Measurements from ENCODE around the gene DHX34. TPM values are rescaled to one million over a fixed set of nuclear protein-coding genes. Genes with fewer than 3 reads are reported as not detected.
"Not testable (repeated sequence)": the region's sequence is repeated elsewhere in the genome, so short reads cannot be mapped to it uniquely, and the experiment has no call there.

The DHX34 gene
- total RNA-seq, 1 donor: 13.4 TPM

DNA sequence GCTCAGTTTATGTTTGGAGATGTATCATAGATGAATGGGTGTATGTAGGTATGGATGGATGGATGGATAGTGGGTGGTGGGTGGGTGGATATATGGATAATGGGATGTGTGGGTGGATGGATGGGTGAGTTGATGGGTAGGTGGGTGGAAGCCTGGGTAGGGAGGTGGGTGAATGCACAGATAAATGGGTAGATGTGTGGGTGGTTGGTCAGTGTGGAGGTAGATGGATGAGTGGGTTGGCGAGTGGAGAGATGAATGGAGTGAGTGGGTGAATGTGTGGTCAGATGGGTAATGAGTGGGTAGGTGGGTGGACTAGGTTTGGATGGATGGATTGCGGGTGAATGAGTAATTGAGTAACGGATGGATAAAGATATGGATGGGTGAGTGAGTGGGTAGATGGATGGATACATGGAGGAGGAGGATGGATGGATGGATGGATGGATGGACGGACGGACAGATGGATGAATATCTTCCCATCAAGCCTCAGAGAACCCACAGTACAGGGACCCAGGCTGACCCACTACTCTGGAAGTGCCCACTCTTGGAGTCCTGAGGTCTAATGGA is 56.8 kb downstream of the DHX34 start:
- TF ChIP-seq, protein P1, sequence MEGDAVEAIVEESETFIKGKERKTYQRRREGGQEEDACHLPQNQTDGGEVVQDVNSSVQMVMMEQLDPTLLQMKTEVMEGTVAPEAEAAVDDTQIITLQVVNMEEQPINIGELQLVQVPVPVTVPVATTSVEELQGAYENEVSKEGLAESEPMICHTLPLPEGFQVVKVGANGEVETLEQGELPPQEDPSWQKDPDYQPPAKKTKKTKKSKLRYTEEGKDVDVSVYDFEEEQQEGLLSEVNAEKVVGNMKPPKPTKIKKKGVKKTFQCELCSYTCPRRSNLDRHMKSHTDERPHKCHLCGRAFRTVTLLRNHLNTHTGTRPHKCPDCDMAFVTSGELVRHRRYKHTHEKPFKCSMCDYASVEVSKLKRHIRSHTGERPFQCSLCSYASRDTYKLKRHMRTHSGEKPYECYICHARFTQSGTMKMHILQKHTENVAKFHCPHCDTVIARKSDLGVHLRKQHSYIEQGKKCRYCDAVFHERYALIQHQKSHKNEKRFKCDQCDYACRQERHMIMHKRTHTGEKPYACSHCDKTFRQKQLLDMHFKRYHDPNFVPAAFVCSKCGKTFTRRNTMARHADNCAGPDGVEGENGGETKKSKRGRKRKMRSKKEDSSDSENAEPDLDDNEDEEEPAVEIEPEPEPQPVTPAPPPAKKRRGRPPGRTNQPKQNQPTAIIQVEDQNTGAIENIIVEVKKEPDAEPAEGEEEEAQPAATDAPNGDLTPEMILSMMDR (IDR thresholded peaks at IDR 0.05; ENCODE audit: insufficient read depth, low read depth, low read length): no peak

DNA sequence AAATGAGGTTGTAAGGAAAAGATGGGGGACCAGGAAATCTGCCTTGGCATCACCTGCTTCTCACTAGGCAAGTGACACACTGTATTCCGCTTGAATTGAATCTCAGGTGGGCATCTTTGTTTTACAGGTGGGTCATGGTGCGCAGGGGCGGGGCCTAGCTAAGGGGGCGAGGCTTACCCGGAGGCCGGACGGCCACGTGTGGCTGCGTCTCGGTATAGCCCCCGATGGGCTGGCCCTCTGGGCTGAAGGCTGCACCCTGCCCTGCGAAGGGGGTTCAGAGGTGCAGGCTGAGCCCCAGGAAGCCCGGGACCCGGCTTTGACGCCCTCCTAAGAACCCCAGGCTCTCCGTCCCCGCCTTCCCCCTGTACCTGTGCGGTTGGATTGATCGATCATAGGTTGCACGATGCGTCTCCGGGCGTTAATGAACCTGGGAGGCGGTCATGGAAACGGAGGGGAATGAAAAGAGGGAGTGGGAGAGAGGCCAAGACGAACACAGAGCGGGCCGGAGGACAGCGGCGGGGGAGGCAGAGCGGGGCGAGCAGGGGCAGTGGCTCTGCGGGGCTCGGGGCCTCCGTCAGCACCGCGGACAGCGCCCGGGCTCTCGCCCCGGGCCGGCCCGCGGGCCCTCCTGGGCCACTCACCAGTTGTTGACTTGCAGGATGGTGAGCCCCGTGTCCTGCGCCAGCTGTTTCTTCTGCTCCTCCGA is 57.7 kb downstream of the DHX34 start:
- no peak overlapping the region for H3K4me3 ChIP-seq (ENCODE audit: low read depth, low read length)
- TF ChIP-seq, protein P1 (IDR thresholded peaks at IDR 0.05; ENCODE audit: insufficient read depth, low read depth, low read length): no peak
- DNase-seq (ENCODE audit: low read depth): no peak

More for the DNA sequence above, 56.8 kb downstream of the DHX34 start:
- H3K4me3 ChIP-seq (ENCODE audit: low read depth, low read length): no peak overlapping the region
- no peak for DNase-seq (ENCODE audit: low read depth)

- H3K4me3 ChIP-seq (ENCODE audit: low read depth, low read length): no peak overlapping the region
- no peak for DNase-seq (ENCODE audit: low read depth)
- TF ChIP-seq, protein P1 (IDR thresholded peaks at IDR 0.05; ENCODE audit: insufficient read depth, low read depth, low read length): no peak
Measured at GRCh38 chr19:47407417-47407774, 58.3 kb downstream of the DHX34 start.

DNA sequence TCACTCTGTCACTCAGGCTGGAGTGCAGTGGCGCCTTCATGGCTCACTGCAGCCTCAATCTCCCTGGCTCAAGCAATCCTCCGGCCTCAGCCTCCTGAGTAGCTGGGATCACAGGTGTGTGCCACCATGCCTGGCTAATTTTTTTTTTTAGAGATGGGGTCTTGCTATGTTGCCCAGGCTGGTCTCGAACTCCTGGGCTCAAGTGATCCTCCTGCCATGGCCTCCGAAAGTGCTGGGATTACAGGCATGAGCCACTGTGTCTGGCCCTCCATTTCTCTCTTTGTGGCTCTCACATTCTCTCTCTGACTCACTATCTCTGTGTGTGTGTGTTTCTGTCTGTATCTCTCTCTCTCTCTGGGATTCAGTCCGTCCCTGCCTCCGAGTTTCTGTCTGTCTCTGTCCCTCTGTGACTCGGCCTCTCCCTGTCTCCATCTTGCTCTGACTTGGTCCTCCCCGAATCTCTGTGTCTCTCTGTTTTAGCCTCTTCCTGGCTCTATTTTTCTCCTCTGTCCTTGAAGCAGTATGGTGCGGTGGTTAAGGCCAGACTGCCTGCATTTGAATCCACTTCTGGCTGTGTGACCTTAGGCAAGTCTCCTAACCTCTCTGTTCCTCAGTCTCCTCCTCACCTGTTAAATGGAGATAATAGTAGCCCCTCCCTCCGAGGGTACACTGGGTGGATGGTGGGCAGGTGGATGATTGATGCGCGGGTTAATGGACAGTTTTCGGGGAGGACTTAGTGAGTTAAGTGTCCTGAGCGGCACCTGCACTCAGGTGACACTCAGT is 59.2 kb downstream of the DHX34 start:
- DNase-seq (ENCODE audit: low read depth): no peak
- TF ChIP-seq, protein P1 (IDR thresholded peaks at IDR 0.05; ENCODE audit: insufficient read depth, low read depth, low read length): no peak
- no peak overlapping the region for H3K4me3 ChIP-seq (ENCODE audit: low read depth, low read length)

- H3K4me3 ChIP-seq (ENCODE audit: low read depth, low read length): no peak overlapping the region
- TF ChIP-seq, protein P1 (IDR thresholded peaks at IDR 0.05; ENCODE audit: insufficient read depth, low read depth, low read length): no peak
- no peak for DNase-seq (ENCODE audit: low read depth)
Measured at GRCh38 chr19:47411101-47411500, 62.0 kb downstream of the DHX34 start.

- not testable (repeated sequence) for H3K4me3 ChIP-seq (ENCODE audit: low read depth, low read length); DNase-seq (ENCODE audit: low read depth)
Measured at GRCh38 chr19:47411696-47412095, 62.6 kb downstream of the DHX34 start.

DNA sequence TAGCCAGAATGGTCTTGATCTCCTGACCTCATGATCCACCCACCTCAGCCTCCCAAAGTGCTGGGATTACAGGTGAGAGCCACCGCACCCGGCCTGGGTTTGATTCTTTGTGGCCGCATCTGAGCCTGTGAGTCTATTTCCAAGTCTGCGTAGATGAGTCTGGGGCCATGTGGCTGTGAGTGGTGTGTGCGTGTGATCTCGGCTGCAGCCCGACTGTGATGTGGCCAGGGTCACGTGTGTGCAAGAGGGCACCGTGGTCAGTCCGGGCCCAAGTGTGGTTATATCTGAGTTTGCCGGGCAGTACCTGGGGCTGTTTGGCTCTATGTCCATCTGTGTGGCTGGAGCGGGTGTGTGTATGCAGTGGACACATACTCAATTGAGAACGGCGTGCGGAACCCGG is 64.8 kb downstream of the DHX34 start:
- DNase-seq (ENCODE audit: low read depth): no peak
- TF ChIP-seq, protein P1 (IDR thresholded peaks at IDR 0.05; ENCODE audit: insufficient read depth, low read depth, low read length): no peak
- no peak overlapping the region for H3K4me3 ChIP-seq (ENCODE audit: low read depth, low read length)

Data from fibroblast of villous mesenchyme (primary cell).